H9 (cell line): Measurements from ENCODE around the gene RNF26. TPM values are rescaled to one million over a fixed set of nuclear protein-coding genes. Genes with fewer than 3 reads are reported as not detected.

Experiments used
- DNase-seq: peaks from one replicate; pipeline ENCODE4 v3.0.0-alpha.2; 2017
- H2AFZ ChIP-seq: one replicate; pipeline ENCODE4 v1.6.1; 2013; ENCODE audit warnings: mild to moderate bottlenecking, low read length, control low read depth, moderate library complexity
- H2AK5ac ChIP-seq: 2 replicates; pipeline ENCODE4 v1.6.1; 2013; ENCODE audit warnings: low read length, control low read depth, mixed read lengths; ENCODE audit not compliant: insufficient read length
- H2BK120ac ChIP-seq: one replicate; pipeline ENCODE4 v1.6.1; 2013; ENCODE audit warnings: low read depth, mild to moderate bottlenecking, low read length, control low read depth, inconsistent platforms; ENCODE audit not compliant: poor library complexity, severe bottlenecking
- H2BK12ac ChIP-seq: 2 replicates; pipeline ENCODE4 v1.6.1; 2013; ENCODE audit warnings: low read length, control low read depth, mixed read lengths, low read depth; ENCODE audit not compliant: insufficient read length
- H2BK15ac ChIP-seq: 2 replicates; pipeline ENCODE4 v1.6.1; 2013; ENCODE audit warnings: low read depth, low read length, control low read depth
- H2BK20ac ChIP-seq: one replicate; pipeline ENCODE4 v1.6.1; 2013; ENCODE audit warnings: low read depth, mild to moderate bottlenecking, low read length, control low read depth, inconsistent platforms; ENCODE audit not compliant: poor library complexity, severe bottlenecking
- H2BK5ac ChIP-seq: 2 replicates; pipeline ENCODE4 v1.6.1; 2013; ENCODE audit warnings: low read length, control low read depth, mixed read lengths; ENCODE audit not compliant: insufficient read length
- H3K14ac ChIP-seq: 2 replicates; pipeline ENCODE4 v1.6.1; 2013; ENCODE audit warnings: low read length, control low read depth; ENCODE audit not compliant: insufficient read depth
- H3K18ac ChIP-seq: 2 replicates; pipeline ENCODE4 v1.6.1; 2013; ENCODE audit warnings: low read depth, mild to moderate bottlenecking, mixed read lengths, low read length, control low read depth; ENCODE audit not compliant: insufficient read length
- H3K23ac ChIP-seq: 2 replicates; pipeline ENCODE4 v1.6.1; 2013; ENCODE audit warnings: low read length, control low read depth, mixed read lengths, low read depth; ENCODE audit not compliant: insufficient read length
- H3K23me2 ChIP-seq: 2 replicates; pipeline ENCODE4 v1.6.1; 2013; ENCODE audit warnings: low read depth, mild to moderate bottlenecking, mixed read lengths, low read length, control low read depth; ENCODE audit not compliant: insufficient read length, poor library complexity, severe bottlenecking
- H3K27ac ChIP-seq: 2 replicates; pipeline ENCODE4 v1.5.1; 2013; ENCODE audit warnings: low read length, control low read depth, mixed read lengths, low read depth; ENCODE audit not compliant: insufficient read length
- H3K27me3 ChIP-seq: 2 replicates; pipeline ENCODE4 v1.6.1; 2013; ENCODE audit warnings: low read length, control low read depth, inconsistent platforms; ENCODE audit not compliant: insufficient read depth
- H3K4ac ChIP-seq: 2 replicates; pipeline ENCODE4 v1.6.1; 2013; ENCODE audit warnings: low read depth, mild to moderate bottlenecking, control low read depth, inconsistent platforms, low read length, moderate library complexity
- H3K4me1 ChIP-seq: 2 replicates; pipeline ENCODE4 v1.6.1; 2013; ENCODE audit warnings: low read length, control low read depth, inconsistent platforms; ENCODE audit not compliant: insufficient read depth
- H3K4me2 ChIP-seq: 2 replicates; pipeline ENCODE4 v1.6.1; 2013; ENCODE audit warnings: low read length, control low read depth, mixed read lengths; ENCODE audit not compliant: insufficient read length, insufficient read depth
- H3K56ac ChIP-seq: 2 replicates; pipeline ENCODE4 v1.6.1; 2013; ENCODE audit warnings: low read depth, mild to moderate bottlenecking, mixed read lengths, low read length, control low read depth; ENCODE audit not compliant: insufficient read length
- H3K79me1 ChIP-seq: 2 replicates; pipeline ENCODE4 v1.6.1; 2013; ENCODE audit warnings: low read depth, mild to moderate bottlenecking, moderate library complexity, low read length, control low read depth, inconsistent platforms; ENCODE audit not compliant: insufficient read depth, poor library complexity, severe bottlenecking
- H3K79me2 ChIP-seq: 2 replicates; pipeline ENCODE4 v1.6.1; 2013; ENCODE audit warnings: low read length, control low read depth, inconsistent platforms; ENCODE audit not compliant: insufficient read depth
- H3K9ac ChIP-seq: 2 replicates; pipeline ENCODE4 v1.6.1; 2013; ENCODE audit warnings: low read length, control low read depth, mixed read lengths; ENCODE audit not compliant: insufficient read length; ENCODE audit errors: extremely low read depth
- H3K9me3 ChIP-seq: one replicate; pipeline ENCODE4 v1.6.1; 2013; ENCODE audit warnings: low read depth, low read length, inconsistent platforms; ENCODE audit not compliant: control insufficient read depth
- H3T11ph ChIP-seq: one replicate; pipeline ENCODE4 v1.6.1; 2013; ENCODE audit warnings: mild to moderate bottlenecking, low read length, control low read depth, inconsistent platforms
- H4K20me1 ChIP-seq: one replicate; pipeline ENCODE4 v1.6.1; 2013; ENCODE audit not compliant: control insufficient read depth, insufficient read length, insufficient read depth
- H4K5ac ChIP-seq: 2 replicates; pipeline ENCODE4 v1.6.1; 2013; ENCODE audit warnings: low read depth, mild to moderate bottlenecking, mixed read lengths, low read length, control low read depth; ENCODE audit not compliant: insufficient read length
- H4K8ac ChIP-seq: replicated peaks from 2 replicates; pipeline ENCODE4 v1.6.1; 2013; ENCODE audit warnings: low read length, control low read depth, mixed read lengths, low read depth; ENCODE audit not compliant: insufficient read length
- H4K91ac ChIP-seq: 2 replicates; pipeline ENCODE4 v1.6.1; 2013; ENCODE audit warnings: low read depth, mild to moderate bottlenecking, moderate library complexity, mixed read lengths, low read length, control low read depth; ENCODE audit not compliant: insufficient read length
- H3K27ac Mint-ChIP-seq, 3 experiments: 2 replicates in 2 of 3; 3 replicates in 1 of 3; pipeline ENCODE4 v1.8.0; 2020 to 2021; ENCODE audit warnings: mixed read lengths in 3 of 3, mild to moderate bottlenecking in 1 of 3, moderate library complexity in 1 of 3
- H3K27me3 Mint-ChIP-seq: 2 replicates; pipeline ENCODE4 v1.8.0; 2021; ENCODE audit warnings: low read depth, mild to moderate bottlenecking, moderate library complexity, mixed read lengths
- H3K36me3 Mint-ChIP-seq, 3 experiments: 2 replicates in 2 of 3; 3 replicates in 1 of 3; pipeline ENCODE4 v1.8.0; 2020 to 2021; ENCODE audit warnings: low read depth in 3 of 3, mixed read lengths in 3 of 3; ENCODE audit not compliant: insufficient read depth in 1 of 3
- H3K4me1 Mint-ChIP-seq, 2 experiments: 2 replicates each; pipeline ENCODE4 v1.8.0; 2020; ENCODE audit warnings: mixed read lengths in 2 of 2
- H3K4me3 Mint-ChIP-seq, 2 experiments: 2 replicates in 1 of 2; 3 replicates in 1 of 2; pipeline ENCODE4 v1.8.0; 2020 to 2021; ENCODE audit warnings: mild to moderate bottlenecking in 2 of 2, mixed read lengths in 2 of 2, moderate library complexity in 1 of 2
- H3K9me3 Mint-ChIP-seq, 2 experiments: 2 replicates in 1 of 2; 3 replicates in 1 of 2; pipeline ENCODE4 v1.8.0; 2020; ENCODE audit warnings: mild to moderate bottlenecking in 2 of 2, mixed read lengths in 2 of 2, moderate library complexity in 1 of 2
- WGBS: extraction: QIAGEN DNeasy Blood & Tissue Kit; methylation state at CpG from one replicate; pipeline ENCODE4 v1.1.7; 2013; ENCODE audit warnings: missing lambda C conversion rate, low lambda C conversion rate, mixed read lengths; ENCODE audit not compliant: insufficient read length; ENCODE audit errors: extremely low coverage; 5-methylcytosine and 5-hydroxymethylcytosine counted together
- total RNA-seq: library from RNA; stranded (reverse); gene quantifications from 2 replicates; pipeline ENCODE4 v1.2.1, GENCODE V29; 2021
- TF ChIP-seq, protein P1 (sequence below): fragments of 200-600 bp; sonication (generic); conservative IDR thresholded peaks from 3 replicates; pipeline ENCODE4 v1.8.0; 2021; ENCODE audit warnings: antibody characterized with exemption, mild to moderate bottlenecking

The RNF26 gene
- total RNA-seq, 1 experiment from 2014 or later: 57.6 TPM

GRCh38 chr11:119307974-119308373, 26.4 kb upstream of the RNF26 start:
- Histone ChIP-seq H3K79me1 (no peaks in the 10 kb centered on the region), H2BK12ac (no peak overlapping the region), H4K5ac (no peak overlapping the region), H4K8ac (no peak overlapping the region), H3K79me2 (no peaks in the 10 kb centered on the region), H2AK5ac (no peak overlapping the region), H2BK15ac (no peak overlapping the region), H3K23me2 (no peaks in the 10 kb centered on the region), H3T11ph (no peak overlapping the region), H3K27ac (no peak overlapping the region), H3K23ac (no peak overlapping the region), H3K9me3 (no peaks in the 10 kb centered on the region), H3K4ac (no peak overlapping the region), H3K14ac (no peak overlapping the region), H3K4me2 (no peak overlapping the region), H3K18ac (no peak overlapping the region), H3K27me3 (no peaks in the 10 kb centered on the region), H2BK120ac (no peak overlapping the region), H3K4me1 (no peaks in the 10 kb centered on the region), H4K20me1 (no peaks in the 10 kb centered on the region), H3K56ac (no peak overlapping the region), H4K91ac (no peak overlapping the region), H2AFZ (no peak overlapping the region), H3K9ac (no peak overlapping the region), H2BK5ac (no peak overlapping the region), H2BK20ac (no peak overlapping the region)
- no peak overlapping the region for H3K4me3 Mint-ChIP-seq
- no CpG with 5 or more reads among the region's 5 CpGs for WGBS
- no peaks in the 10 kb centered on the region; the same call in 1 of the 2 replicates for H3K27me3 Mint-ChIP-seq
- H3K9me3 Mint-ChIP-seq: no peaks in the 10 kb centered on the region
- no peak overlapping the region; a peak in 1 of 7 replicates for H3K27ac Mint-ChIP-seq
- no peak for DNase-seq
- peaks cover 3 to 61% (median 36%) of the 10 kb centered on the region in 3 experiments; a peak in 6 of 7 replicates for H3K36me3 Mint-ChIP-seq
- TF ChIP-seq, protein P1, sequence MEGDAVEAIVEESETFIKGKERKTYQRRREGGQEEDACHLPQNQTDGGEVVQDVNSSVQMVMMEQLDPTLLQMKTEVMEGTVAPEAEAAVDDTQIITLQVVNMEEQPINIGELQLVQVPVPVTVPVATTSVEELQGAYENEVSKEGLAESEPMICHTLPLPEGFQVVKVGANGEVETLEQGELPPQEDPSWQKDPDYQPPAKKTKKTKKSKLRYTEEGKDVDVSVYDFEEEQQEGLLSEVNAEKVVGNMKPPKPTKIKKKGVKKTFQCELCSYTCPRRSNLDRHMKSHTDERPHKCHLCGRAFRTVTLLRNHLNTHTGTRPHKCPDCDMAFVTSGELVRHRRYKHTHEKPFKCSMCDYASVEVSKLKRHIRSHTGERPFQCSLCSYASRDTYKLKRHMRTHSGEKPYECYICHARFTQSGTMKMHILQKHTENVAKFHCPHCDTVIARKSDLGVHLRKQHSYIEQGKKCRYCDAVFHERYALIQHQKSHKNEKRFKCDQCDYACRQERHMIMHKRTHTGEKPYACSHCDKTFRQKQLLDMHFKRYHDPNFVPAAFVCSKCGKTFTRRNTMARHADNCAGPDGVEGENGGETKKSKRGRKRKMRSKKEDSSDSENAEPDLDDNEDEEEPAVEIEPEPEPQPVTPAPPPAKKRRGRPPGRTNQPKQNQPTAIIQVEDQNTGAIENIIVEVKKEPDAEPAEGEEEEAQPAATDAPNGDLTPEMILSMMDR: no peak
- peaks cover 10 to 18% of the 10 kb centered on the region in 2 experiments; a peak in 3 of 4 replicates for H3K4me1 Mint-ChIP-seq
